Adipocyte (in vitro differentiated cells): ENCODE measurements around the gene UGT1A8.

ENCODE experiments used
- DNase-seq: peaks from one replicate; pipeline ENCODE4 v3.0.0-alpha.2; 2015; ENCODE audit warnings: low read depth
- H3K27me3 ChIP-seq: replicated peaks from 2 replicates; pipeline ENCODE4 v1.7.0; 2013; ENCODE audit warnings: mild to moderate bottlenecking, low read length, moderate library complexity; ENCODE audit not compliant: control insufficient read depth, insufficient read depth
- H3K36me3 ChIP-seq: 2 replicates; pipeline ENCODE4 v1.7.0; 2013; ENCODE audit warnings: low read length, mild to moderate bottlenecking, moderate library complexity; ENCODE audit not compliant: control insufficient read depth, insufficient read depth, severe bottlenecking
- H3K4me1 ChIP-seq: 2 replicates; pipeline ENCODE4 v1.7.0; 2013; ENCODE audit warnings: mild to moderate bottlenecking, low read length, moderate library complexity; ENCODE audit not compliant: control insufficient read depth, insufficient read depth
- H3K4me3 ChIP-seq: 2 replicates; pipeline ENCODE4 v1.7.0; 2013; ENCODE audit warnings: mild to moderate bottlenecking, low read length, moderate library complexity
- H3K9ac ChIP-seq: 2 replicates; pipeline ENCODE4 v1.7.0; 2013; ENCODE audit warnings: mild to moderate bottlenecking, low read length, moderate library complexity
- H3K9me3 ChIP-seq: 2 replicates; pipeline ENCODE4 v1.7.0; 2013; ENCODE audit warnings: mild to moderate bottlenecking, low read length, moderate library complexity; ENCODE audit not compliant: control insufficient read depth

Gene UGT1A8

DNA sequence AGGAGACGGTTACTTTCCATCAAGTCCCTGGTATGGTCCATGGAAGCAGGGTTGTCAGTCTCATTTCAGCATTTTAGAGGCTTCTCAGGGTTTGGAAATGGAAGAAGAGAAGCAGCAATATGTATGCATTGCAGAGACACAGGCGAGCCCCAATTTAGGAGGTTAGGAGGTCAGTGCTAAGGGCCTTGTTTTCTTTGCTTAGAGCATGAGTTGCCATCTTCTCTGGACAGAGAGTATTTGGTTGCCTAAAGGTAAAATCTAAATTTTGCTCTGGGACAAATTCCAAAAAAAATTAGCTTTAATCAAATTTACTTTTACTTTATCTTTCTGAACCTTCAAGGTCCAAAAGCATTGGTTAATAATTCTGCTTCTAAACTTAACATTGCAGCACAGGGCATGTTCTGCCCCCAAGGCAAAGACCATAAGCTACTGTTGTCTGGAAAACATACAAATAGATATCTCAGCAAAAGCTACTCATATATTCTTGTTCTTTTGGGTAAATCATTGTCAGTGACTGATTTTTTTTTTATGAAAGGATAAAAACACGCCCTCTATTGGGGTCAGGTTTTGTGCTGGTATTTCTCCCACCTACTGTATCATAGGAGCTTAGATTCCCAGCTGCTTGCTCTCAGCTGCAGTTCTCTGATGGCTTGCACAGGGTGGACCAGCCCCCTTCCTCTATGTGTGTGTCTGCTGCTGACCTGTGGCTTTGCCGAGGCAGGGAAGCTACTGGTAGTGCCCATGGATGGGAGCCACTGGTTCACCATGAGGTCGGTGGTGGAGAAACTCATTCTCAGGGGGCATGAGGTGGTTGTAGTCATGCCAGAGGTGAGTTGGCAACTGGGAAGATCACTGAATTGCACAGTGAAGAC lies 54.1 kb downstream of the UGT1A8 start, which contains the start of gene UGT1A9:
UGT1A9 (plus strand) TSS at position 609 of the 872 bp plus-strand sequence; CDS start at position 646, 37 bp downstream.
- no peak within 1 kb of the TSS for H3K9ac ChIP-seq
- H3K36me3 ChIP-seq = no peaks in the 10 kb centered on the region
- no peak for DNase-seq

DNA sequence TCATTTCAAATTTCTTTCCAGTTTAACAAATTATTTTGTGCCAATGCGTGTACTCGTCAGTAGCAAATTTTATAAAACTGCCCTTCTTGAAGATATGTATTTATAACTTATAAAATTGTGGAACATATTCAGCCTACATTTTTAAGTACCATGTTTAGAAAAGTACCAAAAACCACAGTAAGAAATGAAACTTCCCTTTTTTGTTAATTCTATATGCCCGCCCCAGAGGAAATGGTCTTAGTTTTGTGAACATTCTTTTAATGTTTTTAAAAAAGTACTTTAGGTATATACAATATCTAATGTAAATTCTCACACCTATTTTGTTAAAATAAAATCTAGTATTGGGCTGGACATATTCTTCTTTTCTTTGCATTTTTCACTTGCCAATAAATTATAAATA lies 55.5 kb downstream of the UGT1A8 start:
- Histone ChIP-seq H3K4me3 (no peak overlapping the region), H3K27me3 (no peaks in the 10 kb centered on the region)

More for the DNA sequence above, 54.1 kb downstream of the UGT1A8 start, which contains the start of gene UGT1A9:
- no peaks in the 10 kb centered on the region for H3K27me3 ChIP-seq
- no peaks in the 10 kb centered on the region for H3K4me1 ChIP-seq
- H3K9me3 ChIP-seq = no peaks in the 10 kb centered on the region
- H3K4me3 ChIP-seq = no peak within 1 kb of the TSS

DNA sequence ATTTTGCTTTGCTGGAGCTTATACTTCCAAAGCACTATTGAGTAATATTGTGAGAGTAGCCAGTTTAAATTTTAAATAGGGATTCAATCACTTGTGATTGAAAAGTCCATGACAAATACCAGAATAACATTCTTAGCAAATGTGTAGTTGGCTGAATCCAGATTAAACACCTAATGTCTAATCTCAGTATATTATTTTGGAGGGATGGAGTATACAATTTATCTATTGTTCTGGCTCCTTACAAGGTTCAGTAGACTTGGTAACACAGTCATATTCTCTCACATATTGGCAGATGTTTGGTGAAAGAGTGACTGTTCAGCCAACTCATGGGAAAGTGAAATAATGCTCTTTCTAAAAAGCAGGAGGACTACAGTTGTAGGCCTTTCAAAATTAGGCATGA lies 56.5 kb downstream of the UGT1A8 start:
- no peaks in the 10 kb centered on the region for H3K9me3 ChIP-seq
- H3K9ac ChIP-seq = no peak overlapping the region
- no peaks in the 10 kb centered on the region for H3K36me3 ChIP-seq
- no peak overlapping the region for H3K4me3 ChIP-seq
- DNase-seq = no peak
- H3K27me3 ChIP-seq = no peaks in the 10 kb centered on the region
- no peaks in the 10 kb centered on the region for H3K4me1 ChIP-seq

More for the DNA sequence above, 55.5 kb downstream of the UGT1A8 start:
- Histone ChIP-seq H3K9ac (no peak overlapping the region), H3K36me3 (no peaks in the 10 kb centered on the region), H3K4me1 (no peaks in the 10 kb centered on the region), H3K9me3 (no peaks in the 10 kb centered on the region)
- DNase-seq = no peak

DNA sequence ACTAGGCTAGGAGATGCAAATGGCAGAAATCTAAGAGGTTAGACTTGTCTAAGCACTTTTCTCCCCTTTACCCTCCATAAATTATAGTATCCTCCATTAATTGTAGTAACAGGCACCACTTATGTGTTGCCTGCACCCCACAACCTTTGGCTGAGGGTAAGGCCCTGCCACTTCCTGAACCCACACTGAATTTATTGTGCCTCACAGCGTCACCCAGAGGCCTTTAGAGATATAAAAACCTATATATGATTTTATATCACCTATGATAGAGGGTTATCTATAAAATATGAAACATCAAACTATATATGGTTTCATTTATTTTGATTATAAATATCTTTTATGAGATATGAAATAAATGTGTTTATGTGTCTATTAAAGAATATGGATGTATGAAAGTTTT lies 56.9 kb downstream of the UGT1A8 start:
- no peak for DNase-seq
- Histone ChIP-seq H3K4me3 (no peak overlapping the region), H3K27me3 (peaks cover 3% of the 10 kb centered on the region), H3K36me3 (no peaks in the 10 kb centered on the region), H3K9me3 (no peaks in the 10 kb centered on the region), H3K4me1 (no peaks in the 10 kb centered on the region), H3K9ac (no peak overlapping the region)

DNA sequence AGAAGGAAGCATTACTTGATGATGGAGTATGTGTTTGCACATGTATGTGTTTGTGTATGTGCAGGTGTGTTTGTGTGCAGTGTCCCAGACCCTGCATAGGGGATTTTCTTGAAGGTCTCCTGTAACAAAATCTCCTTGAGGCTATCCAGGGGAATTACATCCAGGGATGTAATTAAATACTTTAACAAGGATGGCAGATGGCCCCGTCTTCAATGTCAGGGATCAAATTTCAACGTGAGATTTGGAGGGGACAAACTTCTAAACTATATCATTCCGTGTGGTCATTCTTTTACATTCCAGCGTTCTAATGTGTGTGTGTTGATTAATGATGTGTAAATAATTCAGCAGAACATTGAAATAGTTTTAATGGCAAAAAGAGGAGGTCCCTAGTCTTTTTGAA lies 57.6 kb downstream of the UGT1A8 start:
- Histone ChIP-seq H3K27me3 (peaks cover 5% of the 10 kb centered on the region), H3K4me3 (no peak overlapping the region), H3K9ac (no peak overlapping the region), H3K9me3 (no peaks in the 10 kb centered on the region), H3K4me1 (no peaks in the 10 kb centered on the region), H3K36me3 (no peaks in the 10 kb centered on the region)
- DNase-seq = no peak

DNA sequence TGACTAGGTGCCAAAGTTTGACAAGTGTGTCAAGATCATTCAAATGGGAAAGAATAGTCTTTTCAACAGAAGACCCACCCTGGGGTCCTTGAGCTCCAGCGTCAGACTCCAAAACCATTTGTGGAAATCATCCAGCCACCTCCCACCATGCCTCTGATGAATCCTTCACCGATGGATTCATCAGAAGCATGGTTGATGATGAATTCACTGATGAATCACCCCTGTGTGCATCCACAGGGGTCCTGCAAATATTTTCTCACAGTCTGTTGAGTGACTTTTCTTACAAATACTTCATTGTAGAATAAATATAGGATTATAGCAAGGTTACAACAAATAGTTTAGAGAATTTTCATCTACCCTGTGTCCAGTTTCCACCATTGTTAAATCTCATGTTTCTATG lies 58.6 kb downstream of the UGT1A8 start:
- no peak for DNase-seq
- H3K9me3 ChIP-seq = no peaks in the 10 kb centered on the region
- H3K36me3 ChIP-seq = no peaks in the 10 kb centered on the region

DNA sequence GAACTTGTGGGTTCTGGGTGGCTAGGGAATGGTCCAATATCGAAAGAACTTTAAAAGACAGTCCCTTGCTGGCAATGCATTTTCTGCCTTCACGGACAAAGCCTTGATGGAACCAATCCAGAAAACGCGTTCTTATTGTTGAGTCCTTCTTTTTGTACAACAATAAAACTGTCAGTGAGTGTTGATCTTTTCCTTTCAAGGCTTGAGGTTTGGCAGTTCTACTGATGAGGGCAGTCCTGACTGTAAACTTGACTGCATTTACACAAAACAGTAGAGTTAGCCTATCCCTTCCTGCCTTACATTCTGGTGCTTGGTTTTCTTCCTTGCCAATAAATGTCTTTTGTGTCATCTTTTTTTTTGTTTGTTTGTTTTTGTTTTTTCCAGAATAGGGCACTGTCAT lies 61.8 kb downstream of the UGT1A8 start:
- Histone ChIP-seq H3K9ac (no peak overlapping the region), H3K36me3 (no peaks in the 10 kb centered on the region), H3K4me3 (no peak overlapping the region), H3K9me3 (no peaks in the 10 kb centered on the region), H3K4me1 (no peaks in the 10 kb centered on the region), H3K27me3 (peaks cover 5% of the 10 kb centered on the region)
- no peak for DNase-seq

More for the DNA sequence above, 58.6 kb downstream of the UGT1A8 start:
- no peaks in the 10 kb centered on the region for H3K4me1 ChIP-seq
- H3K27me3 ChIP-seq = peaks cover 5% of the 10 kb centered on the region
- no peak overlapping the region for H3K4me3 ChIP-seq
- no peak overlapping the region for H3K9ac ChIP-seq

DNA sequence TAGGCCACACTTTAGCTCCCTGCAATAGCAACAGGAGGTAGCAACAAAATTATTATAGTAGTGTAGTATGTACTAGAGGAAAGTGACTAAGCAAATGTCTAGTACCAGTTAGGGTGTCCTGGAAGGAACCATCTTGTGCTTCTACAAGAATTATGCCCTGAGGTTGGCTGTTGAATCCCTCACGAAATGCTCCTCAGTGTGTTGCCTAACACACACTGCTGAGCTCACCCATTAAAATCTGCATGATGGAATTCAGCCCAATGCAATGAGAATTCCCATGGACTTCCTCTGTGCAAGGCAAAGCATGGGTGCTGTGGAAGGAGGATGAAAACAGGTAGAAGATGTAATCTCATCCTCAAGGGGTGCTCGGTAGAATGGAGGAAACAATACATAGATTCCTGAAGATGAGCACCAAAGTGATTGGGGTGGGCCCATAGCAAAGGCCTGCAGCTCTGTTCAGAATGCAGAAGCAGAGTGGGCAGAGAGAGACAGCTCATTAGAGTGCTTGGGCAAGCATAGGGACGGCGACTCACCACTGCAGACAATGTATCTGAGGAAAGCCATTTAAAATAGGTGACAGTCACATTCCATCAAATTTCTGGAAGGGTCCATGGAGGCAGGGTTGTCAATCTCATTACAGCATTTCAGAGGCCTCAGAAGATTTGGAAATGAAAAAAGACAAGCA lies 63.1 kb downstream of the UGT1A8 start:
- Histone ChIP-seq H3K36me3 (no peaks in the 10 kb centered on the region), H3K4me3 (no peak overlapping the region), H3K4me1 (no peaks in the 10 kb centered on the region), H3K9ac (no peak overlapping the region), H3K9me3 (no peaks in the 10 kb centered on the region), H3K27me3 (peaks cover 5% of the 10 kb centered on the region)
- DNase-seq = no peak

DNA sequence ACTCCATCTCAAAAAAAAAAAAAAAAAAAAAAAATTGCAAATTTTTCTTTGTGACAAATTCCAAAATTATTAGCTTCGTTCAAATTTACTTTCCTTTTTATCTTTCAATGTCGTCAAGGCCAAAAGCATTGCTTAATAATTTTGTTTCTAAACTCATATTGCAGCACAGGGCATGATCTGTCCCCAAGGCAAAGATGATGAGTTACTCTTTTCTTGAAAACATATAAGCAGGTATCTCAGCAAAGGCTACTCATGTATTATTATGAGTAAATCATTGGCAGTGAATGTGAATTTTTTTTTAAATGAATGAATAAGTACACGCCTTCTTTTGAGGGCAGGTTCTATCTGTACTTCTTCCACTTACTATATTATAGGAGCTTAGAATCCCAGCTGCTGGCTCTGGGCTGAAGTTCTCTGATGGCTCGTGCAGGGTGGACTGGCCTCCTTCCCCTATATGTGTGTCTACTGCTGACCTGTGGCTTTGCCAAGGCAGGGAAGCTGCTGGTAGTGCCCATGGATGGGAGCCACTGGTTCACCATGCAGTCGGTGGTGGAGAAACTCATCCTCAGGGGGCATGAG lies 64.2 kb downstream of the UGT1A8 start, which contains the start of gene UGT1A7:
UGT1A7 (plus strand) TSS at position 381 of the 579 bp plus-strand sequence; CDS start at position 418, 37 bp downstream.
- H3K36me3 ChIP-seq = no peaks in the 10 kb centered on the region
- H3K27me3 ChIP-seq = peaks cover 5% of the 10 kb centered on the region
- H3K4me1 ChIP-seq = no peaks in the 10 kb centered on the region
- H3K9me3 ChIP-seq = no peaks in the 10 kb centered on the region
- H3K4me3 ChIP-seq = no peak within 1 kb of the TSS
- no peak for DNase-seq
- H3K9ac ChIP-seq = no peak within 1 kb of the TSS

DNA sequence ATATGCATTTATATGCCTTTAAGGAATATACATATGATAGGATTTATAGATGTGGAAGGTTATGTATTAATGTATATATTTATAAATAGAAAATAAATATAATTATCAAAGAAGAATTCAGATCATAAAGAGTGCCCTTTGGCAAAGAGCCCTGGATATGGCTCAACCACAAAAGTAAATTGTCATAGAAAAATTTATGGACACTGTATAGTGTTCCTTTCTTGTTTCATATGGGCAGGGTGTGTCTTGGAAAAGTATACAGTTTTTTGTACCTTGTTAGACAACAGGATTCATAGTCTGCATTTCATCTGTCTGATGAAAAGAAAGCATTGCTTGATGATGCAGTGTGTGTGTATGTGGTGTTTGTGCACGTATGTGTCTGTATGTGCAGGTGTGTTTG lies 67.2 kb downstream of the UGT1A8 start:
- H3K9me3 ChIP-seq = no peaks in the 10 kb centered on the region
- H3K9ac ChIP-seq = no peak overlapping the region
- no peaks in the 10 kb centered on the region for H3K4me1 ChIP-seq

DNA sequence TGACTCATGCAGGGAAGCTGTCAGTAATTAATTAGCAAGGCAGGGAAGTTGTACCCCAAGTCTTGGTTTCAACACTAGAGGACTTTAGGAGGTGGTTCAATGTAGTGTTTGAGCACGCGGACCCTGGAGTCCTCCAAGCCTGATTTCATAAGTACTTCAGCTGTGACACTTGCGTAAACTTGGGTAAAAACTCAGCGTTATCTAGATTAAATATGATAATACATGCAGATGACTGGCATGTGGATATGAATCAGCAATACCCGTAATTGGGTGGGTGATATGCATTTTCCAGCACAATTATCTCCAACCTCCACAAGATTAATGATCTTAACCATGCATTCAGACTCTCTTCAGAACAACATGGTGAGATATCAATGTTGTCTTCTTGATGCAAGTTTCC lies 69.5 kb downstream of the UGT1A8 start:
- no peak overlapping the region for H3K9ac ChIP-seq
- H3K4me3 ChIP-seq = no peak overlapping the region
- H3K9me3 ChIP-seq = no peaks in the 10 kb centered on the region
- no peak for DNase-seq
- H3K27me3 ChIP-seq = peaks cover 6% of the 10 kb centered on the region
- peaks cover 6% of the 10 kb centered on the region for H3K4me1 ChIP-seq
- no peaks in the 10 kb centered on the region for H3K36me3 ChIP-seq

More for the DNA sequence above, 67.2 kb downstream of the UGT1A8 start:
- no peak overlapping the region for H3K4me3 ChIP-seq
- no peak for DNase-seq
- H3K36me3 ChIP-seq = no peaks in the 10 kb centered on the region
- no peaks in the 10 kb centered on the region for H3K27me3 ChIP-seq
